Coronary artery (tissue), 2 donors: ENCODE measurements around the gene SF3B2.
A peak's percentile ranks its signal among the peaks of the same experiment; 100 is the strongest.

ENCODE experiments used
- DNase-seq: peaks from one replicate; pipeline ENCODE4 v3.0.0-alpha.2; 2017; ENCODE audit warnings: low spot score
- H3K27ac ChIP-seq, 2 donors: fragments of 200-600 bp; sonication (generic); one replicate each; pipeline ENCODE4 v1.5.1; 2016 to 2019
- H3K4me3 ChIP-seq: fragments of 200-600 bp; sonication (generic); 2 replicates; pipeline ENCODE4 v1.5.1; 2016; ENCODE audit warnings: mild to moderate bottlenecking, moderate library complexity
- TF ChIP-seq, protein P1 (sequence below): fragments of 200-600 bp; sonication (generic); IDR thresholded peaks from one replicate; pipeline ENCODE4 v1.5.1; 2019; ENCODE audit warnings: antibody characterized with exemption

Gene SF3B2

DNA sequence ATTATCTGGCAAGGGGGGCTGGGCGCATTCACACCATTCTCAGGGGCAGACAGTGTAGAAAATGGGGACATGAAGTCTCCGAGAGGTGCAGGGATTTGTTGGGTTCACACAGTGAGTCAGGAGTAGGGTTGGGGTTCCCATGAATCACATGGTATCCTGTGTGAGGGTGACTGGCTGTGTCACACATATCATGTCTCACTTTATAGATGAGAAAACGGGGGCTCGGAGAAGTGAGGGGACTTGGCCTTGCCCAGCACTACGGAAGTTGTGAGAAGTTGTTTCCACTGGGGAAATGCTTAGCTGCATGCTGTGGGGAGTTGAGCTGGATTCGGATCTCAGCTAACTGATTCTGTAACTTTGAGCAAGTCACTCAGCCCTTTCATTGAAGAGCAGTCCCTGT is 7.4 kb upstream of the SF3B2 start:
- Histone ChIP-seq H3K27ac (no peak overlapping the region), H3K4me3 (peak overlapping the region; percentile 6)
- DNase-seq, result no peak
- TF ChIP-seq, protein P1, sequence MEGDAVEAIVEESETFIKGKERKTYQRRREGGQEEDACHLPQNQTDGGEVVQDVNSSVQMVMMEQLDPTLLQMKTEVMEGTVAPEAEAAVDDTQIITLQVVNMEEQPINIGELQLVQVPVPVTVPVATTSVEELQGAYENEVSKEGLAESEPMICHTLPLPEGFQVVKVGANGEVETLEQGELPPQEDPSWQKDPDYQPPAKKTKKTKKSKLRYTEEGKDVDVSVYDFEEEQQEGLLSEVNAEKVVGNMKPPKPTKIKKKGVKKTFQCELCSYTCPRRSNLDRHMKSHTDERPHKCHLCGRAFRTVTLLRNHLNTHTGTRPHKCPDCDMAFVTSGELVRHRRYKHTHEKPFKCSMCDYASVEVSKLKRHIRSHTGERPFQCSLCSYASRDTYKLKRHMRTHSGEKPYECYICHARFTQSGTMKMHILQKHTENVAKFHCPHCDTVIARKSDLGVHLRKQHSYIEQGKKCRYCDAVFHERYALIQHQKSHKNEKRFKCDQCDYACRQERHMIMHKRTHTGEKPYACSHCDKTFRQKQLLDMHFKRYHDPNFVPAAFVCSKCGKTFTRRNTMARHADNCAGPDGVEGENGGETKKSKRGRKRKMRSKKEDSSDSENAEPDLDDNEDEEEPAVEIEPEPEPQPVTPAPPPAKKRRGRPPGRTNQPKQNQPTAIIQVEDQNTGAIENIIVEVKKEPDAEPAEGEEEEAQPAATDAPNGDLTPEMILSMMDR, result no peak

DNA sequence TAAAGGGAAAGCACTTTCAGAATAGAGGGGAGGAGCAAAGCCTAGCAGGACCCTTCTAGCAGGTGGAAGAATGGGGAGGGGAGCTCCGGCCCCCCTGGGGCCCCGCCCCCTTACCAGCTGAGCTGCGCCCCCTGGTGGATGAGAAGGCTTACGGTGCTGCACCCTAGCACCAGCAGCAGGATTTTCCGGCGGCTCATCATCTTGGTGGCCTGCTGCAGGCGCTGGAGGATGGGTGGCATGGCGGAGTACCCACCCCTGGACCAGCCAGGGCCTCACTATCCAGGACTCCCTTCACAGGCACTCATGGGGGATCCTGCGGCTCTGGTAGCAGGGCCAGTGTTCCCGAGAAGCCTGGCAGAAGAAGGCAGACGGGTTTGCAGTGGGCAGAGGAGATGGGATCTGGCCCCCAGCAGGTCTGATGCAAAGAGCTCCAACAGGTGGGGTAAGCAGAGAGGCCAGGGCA is 7.0 kb upstream of the SF3B2 start:
- Histone ChIP-seq H3K27ac (no peak overlapping the region), H3K4me3 (peak overlapping the region; percentile 6)
- TF ChIP-seq, protein P1, result peak; percentile 91
- DNase-seq, result no peak

DNA sequence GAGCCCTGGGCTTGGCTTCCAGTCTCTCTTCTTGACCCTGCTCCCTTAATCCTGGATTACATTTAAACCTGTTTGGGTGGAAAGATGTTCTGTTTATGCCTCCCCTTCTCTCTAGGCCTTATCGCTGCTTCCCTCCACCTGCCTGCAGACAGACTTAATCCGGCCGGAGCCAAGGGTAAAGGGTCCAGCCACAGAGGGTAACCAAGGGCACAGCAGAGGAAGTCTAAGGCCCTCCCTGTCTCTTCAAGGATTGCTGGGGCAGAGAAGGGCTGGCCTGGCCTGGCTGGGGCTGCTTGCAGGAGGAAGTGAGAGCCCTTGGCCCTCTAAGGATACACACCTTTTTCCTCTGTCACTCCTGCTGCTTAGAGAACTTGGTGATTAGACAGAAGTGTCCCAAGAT is 5.3 kb upstream of the SF3B2 start:
- DNase-seq, result no peak
- Histone ChIP-seq H3K27ac (no peak overlapping the region), H3K4me3 (no peak overlapping the region)
- TF ChIP-seq, protein P1, result no peak

DNA sequence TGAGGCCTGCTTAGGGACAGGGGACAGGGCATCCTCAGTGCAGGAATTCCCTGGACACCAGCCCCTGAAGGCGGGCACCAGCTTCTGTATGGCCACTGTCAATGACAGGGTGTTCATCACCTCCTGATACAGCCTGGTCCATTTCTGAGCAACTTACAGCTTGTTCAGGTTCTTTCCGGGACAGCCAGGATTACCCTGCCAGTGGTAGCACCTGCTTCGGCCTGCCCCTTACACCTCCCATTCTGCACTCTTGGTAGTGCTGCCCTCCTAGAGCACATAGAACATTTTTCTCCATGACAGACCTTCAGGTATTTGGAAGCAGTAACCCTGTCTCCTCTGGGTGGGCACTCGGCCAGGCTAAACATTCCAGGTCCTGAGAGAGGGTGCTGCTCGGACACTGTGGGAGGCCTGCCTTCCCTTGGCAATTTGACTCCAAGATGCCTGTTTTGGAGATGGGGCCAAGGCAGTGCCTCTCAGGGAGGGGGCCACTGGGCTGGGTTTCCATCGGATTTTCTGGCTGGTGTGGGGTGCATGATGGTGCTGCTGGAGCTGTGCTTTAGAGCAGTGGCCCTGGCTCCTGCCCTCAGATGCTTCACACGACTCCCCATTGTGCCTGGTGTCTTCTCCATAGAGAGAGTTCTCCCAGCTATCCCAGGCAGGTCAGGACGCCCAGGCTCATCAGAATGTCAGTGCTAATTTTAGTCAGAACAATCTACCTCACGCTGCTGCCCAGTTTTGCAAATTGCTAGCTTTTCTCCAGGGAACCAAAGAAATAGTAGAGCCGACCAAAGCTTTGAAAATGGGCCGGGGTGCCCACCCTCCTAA is 4.4 kb upstream of the SF3B2 start:
- H3K27ac ChIP-seq, result no peak overlapping the region
- no peak overlapping the region for H3K4me3 ChIP-seq
- DNase-seq, result no peak
- TF ChIP-seq, protein P1, result no peak

DNA sequence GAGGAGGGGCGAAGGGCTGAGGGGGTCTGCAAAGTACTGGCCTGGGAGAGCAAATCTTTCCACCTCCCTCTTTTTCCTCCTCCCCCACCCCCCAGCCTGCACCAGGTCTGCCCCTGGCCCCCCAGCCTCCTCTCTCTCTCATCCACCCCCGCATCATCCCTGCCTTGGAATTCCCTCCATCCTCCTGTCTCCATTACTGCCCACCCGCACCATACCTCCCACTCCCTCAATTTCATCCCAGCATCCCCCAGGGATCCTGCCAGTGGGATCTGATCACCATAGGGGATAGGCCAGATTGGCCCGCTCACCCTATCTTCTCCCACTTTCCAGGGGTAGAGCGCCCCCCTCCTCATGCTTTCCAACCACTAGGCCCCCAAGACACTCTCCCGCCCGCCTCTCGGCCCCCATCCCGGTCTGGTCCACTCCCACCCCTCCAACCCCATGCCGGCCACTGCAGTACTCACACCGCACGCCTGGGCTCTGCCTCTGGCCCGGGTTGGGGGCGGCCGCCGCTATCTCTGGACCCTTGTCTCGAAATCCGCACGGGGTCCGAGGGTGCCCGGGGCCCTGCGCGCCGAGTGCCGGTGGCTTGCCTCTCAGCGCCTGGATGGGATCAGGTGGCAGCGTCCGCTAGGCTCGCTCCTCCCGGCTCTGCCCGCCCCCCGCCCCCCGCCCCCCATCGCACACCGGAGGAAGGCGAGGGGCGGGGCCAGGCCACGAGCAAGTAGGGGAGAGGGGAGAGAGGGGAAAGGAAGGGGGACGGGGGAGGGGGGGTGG is 3.4 kb upstream of the SF3B2 start, which contains the start of gene GAL3ST3:
Gene GAL3ST3 (minus strand): TSS at position 615 of the 777 bp plus-strand sequence. CDS start 3,746 bp downstream, outside the sequence.
- DNase-seq, result no peak
- H3K4me3 ChIP-seq, result peak within 1 kb of the TSS; percentile 37
- no peak within 1 kb of the TSS for H3K27ac ChIP-seq
- TF ChIP-seq, protein P1, result no peak

DNA sequence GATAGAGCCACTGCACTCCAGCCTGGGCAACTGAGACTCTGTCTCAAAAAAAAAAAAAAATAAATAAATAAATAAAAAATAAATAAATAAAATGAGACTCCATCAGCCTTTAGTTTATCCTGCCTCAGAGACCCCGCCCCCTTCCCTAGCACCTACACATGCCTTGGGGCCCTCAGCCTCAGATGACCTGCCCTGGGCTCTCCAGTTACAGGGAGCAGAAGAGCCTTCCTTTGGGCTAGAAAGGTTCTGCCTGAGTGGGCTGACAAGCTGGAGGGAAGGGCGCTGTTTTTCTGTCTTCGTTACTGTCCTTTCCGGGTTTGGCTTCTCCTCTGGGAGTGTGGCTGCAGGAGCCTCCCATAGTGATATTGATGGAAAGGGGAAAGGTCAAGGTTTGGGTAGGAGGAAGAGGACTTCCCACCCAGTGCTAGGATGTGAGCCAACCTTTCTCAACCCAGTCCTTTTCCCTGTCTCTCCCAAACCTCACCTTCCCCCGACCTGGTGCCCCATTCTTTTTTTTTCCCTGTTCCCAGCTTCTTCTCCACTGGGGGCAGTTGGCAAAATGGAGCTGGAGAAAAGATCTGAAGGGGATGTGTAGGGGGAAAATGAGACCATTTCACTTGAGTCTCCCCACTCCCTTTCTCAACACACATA is 1.5 kb upstream of the SF3B2 start:
- Histone ChIP-seq H3K27ac (no peak overlapping the region), H3K4me3 (peak overlapping the region; percentile 99)
- no peak for DNase-seq
- TF ChIP-seq, protein P1, result no peak
